ENCODE measurements around the gene PLEKHA8.

PLEKHA8 gene

GRCh38 chr7:30148426-30148825 lies 120.2 kb downstream of the PLEKHA8 start:
- no peak for DNase-seq

DNA sequence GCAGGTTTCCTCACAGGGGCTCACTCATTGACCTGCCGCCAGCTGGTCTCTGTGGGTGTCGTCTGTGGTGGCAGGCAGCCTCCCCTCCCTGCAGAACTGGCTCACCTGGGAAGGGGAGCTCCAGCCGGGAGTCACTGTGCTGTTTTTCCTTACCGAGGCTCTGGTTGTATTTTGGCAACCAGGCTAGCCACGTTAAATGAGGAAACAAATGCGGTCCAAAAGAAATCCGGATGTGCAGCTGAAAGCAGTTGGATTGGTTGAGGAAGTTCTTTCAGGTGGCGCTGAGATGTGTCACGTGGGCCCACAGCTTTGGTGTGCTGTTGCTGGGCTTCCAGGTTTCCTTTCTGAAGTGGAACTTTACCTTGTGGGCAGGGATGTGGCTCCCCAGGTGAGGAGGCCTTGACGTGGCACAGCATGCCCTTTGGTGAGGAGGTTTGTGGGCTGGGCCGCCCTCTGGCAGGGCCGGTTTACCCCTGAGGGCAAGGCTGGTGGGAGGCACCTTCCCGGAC lies 120.8 kb downstream of the PLEKHA8 start:
- no peak for DNase-seq

- no peak for DNase-seq
Measured at GRCh38 chr7:30149640-30150272, 121.5 kb downstream of the PLEKHA8 start.

GRCh38 chr7:30150711-30151110 lies 122.5 kb downstream of the PLEKHA8 start:
- no peak for DNase-seq

GRCh38 chr7:30154111-30154587 lies 125.9 kb downstream of the PLEKHA8 start:
- DNase-seq = no peak

- DNase-seq = no peak
Measured at GRCh38 chr7:30155481-30155880, 127.3 kb downstream of the PLEKHA8 start.

DNA sequence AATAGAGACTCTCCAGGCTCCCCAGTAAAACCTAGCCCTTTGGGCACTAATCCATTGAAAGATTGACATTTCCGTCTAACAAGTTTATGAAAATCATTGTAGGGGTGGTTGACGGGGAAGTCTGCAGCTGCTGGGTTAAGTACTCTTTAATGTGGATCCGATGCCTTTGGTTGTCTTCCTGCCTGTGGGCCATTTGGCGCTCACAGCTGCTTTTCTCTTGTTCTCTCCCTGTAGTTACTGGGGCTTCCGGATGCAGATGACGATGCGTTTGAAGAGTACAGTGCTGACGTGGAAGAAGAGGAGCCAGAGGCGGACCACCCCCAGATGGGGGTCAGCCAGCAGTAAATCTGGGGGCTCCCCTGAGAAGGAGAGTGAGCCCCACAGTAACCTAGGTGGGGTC lies 129.0 kb downstream of the PLEKHA8 start:
- no peak for DNase-seq

DNA sequence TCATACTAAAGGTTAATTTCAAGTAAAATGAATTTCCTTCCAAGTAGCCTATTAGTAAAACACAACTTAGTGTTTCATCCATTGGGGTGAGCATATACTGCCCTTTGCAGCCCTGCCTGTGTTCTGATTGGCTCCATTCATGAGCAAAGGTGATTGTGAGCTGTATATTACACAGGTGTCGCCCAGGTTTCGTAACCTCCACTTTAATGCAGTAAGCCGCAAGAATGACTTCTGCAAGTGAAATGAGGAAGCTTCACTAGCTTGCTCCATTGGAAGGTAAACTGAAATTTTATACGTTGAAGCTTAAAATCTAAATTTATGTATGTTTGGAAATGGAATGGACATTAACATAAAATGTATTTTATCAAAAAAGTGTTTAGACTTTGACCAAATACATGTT lies 131.0 kb downstream of the PLEKHA8 start:
- no peak for DNase-seq

DNA sequence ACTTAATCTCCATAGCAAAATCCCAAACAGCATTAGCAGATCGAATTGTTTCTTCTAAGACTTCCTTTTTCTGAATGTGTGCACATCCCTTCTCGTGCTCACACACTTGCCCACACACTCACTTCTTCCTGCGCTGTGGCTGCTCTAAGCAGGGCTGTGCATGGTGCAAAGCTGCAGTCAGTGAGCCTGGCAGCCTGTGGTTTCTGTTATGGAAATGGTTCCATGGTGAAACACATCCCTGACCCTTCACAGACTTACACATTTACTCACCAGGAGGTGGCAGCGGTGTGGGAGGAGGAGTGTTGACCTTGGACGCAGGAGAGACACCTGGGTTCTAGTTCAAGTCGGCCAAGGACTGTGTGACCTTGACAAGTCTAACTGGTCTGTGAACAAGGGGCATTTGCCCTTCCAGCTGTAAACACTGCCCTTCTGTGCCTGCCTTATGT lies 131.5 kb downstream of the PLEKHA8 start:
- no peak for DNase-seq

DNA sequence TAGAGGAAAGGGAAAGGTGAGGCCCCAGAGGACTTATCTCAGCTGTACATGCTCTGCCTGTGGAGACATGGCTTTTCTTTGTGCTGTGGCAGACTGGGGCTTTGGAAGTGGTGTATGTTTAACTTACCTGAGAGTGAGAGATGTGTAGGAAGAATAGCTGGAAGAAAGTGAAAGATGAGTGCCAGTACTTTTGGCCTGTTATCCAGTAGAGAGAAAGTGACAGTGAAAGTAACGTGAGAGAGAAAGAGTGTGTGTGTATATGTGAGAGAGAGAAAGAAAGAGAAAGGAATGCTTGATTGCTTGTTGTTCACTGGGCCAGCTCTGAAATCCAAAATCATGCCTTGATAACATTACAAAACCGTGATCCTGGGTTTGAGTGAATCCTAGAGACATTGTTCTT lies 132.1 kb downstream of the PLEKHA8 start:
- no peak for DNase-seq

DNA sequence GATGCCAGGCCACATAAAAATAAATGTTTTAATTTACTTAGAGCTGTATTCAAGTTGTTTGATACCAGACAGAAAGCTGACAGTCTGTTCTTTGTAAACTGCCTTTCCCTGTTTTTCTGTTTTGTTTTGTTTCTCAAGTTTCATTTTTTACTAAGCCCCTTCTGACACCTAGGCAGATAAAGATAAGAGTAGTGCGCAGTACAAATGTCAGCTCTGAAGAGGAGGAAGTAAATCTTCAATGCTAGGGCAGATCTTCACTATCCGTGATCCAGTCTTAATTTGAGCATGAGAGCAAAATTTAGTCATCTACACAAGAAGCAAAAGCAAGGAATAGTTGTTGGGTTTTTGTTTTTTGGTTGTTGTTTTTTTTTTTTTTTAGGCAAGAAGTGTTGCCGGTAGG lies 133.9 kb downstream of the PLEKHA8 start:
- no peak for DNase-seq

DNA sequence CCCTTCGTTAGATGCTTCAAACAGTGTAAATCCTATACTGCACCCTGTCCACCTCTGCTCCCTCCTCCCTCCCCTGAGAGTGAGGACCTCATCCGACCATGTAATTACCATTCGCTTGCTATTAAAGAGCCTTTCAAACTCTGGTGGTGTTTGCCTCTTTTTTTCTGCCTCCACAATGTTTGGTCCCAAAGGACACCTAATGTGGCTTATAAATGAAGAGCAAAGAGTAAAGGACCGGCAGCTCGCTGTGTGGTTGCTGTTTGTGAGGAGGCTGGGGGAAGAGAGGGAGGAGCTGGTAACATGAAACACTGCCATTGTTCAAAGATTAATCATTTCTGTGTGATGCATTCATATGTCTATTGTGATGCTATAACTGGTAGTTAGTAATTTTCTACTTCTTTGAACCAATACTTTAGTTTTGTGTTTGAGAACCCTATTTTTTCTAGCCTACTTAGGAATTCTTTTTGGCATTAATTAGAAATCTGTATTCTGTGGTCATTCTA lies 134.5 kb downstream of the PLEKHA8 start:
- no peak for DNase-seq

DNA sequence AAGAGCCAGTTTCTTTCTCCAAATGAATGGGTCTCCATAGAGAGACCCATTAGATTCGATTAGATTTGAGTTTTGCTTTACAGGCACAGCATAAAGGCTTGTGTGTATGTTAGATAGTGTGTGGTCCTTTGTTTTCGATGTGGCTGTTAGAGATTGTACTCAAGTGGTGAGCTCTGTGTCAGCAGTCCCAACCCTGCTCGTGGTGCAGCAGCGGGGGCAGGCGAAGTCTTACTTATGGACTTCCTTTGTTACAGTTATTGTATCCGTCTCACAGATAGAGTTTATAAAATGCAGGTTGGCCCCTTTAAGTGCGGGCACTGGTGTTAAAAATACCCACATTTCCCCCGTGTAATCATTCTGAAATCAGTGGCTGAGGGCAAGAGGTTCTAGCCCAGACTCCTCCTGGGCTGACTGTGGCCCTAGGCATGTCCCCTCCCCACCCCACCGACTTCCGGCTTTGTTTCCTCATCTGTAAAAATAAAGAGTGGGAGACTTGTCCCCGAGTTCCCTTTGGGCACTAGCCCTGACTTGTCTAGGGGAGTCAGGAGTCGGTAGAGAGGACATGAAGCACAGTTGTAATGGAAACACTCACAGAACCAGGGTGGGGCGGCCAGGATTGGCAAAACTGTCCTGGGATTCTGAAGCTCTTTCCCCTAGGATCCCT lies 135.2 kb downstream of the PLEKHA8 start:
- DNase-seq = no peak

DNA sequence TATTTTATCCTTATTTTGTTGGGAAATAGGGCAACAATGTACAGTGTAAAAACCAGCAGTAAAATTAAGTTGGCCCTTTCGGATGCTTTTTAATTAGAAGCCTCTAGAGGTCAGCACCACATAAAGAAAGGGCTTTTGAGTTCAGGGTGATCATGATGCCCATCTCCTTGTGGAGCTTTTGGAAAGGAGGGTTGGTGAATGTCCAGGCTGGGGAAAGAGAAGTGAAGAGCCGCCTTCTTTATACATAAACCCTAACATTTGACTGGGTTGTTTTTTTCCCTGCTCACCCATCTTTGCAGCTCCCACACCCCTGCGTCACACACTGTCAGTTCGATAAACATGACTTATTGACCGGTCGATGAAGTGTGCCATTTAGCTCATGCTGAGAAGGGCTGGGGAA lies 136.4 kb downstream of the PLEKHA8 start:
- DNase-seq = peak; percentile 86

DNA sequence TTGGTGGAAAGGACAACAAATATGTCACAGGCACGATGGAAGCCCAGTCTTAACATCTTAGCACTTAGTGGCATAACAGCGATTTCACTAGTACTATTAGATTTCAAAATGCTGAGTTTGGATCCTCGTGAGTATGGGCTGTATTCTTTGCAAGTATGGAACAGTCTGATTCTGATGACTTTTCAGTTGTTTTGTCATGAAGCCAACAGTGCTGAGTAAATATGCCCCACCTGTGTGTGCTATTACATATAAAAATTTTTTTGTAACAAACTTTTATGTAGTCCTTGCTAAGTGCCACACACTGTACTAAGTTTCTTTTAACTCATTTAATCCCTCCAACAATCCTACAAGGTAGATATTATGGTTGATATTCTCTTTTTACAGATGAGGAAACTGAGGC lies 137.4 kb downstream of the PLEKHA8 start:
- no peak for DNase-seq

- no peak for DNase-seq
Measured at GRCh38 chr7:30166155-30166840, 138.1 kb downstream of the PLEKHA8 start.

DNA sequence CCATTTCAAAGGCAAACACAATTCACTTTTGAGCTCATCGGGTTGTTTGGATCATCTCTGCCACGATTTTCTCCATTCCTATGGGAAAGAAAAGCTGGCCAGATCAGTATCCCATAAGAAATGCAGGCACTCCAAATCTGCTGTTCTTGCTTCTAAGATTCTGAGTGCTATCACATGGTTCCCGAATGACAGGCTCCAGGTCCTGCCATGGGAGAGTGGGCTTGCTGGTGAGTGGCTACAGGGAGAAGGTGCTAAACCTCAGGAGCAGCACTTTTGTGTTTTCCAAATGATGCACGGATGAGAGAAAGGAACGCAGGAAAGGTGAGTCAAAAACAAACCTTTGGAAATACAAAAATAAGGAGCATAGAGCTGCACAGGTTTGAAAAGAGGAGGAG lies 138.6 kb downstream of the PLEKHA8 start:
- no peak for DNase-seq

GRCh38 chr7:30167901-30168300 lies 139.7 kb downstream of the PLEKHA8 start:
- no peak for DNase-seq

DNA sequence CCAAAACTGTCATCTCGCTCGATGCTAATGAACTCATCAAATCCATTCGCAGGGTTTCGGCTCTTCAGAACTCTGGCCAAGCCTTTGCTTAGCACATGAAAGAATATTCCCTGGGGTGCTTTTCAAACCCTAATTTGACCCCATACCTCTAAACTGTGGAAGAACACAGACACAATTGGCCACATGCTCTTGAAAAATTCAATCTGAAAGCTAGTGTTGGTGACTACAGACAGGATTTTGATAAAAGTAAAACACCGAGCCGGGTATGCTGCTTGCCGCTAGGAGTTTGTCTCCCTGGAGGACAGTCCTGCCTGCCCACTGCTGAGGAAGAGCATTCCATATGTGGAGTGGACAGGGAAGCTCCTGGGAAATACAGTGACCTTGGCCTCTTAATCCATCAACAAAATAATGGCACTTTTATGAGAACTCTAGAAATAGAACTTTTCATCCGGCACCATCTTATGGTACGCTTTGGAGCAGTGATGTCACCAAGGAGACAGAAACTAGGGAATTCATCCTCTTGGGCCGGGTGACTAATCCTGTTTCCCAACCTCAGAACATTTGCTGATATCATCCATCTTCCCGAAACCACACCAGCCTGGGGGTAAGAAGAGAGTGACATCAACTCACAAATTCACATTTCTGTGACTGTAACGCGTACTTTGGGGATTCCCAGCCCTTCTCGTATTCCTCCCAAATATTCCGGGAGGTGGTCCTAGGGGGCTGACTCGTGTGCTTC lies 140.8 kb downstream of the PLEKHA8 start:
- DNase-seq = no peak

DNA sequence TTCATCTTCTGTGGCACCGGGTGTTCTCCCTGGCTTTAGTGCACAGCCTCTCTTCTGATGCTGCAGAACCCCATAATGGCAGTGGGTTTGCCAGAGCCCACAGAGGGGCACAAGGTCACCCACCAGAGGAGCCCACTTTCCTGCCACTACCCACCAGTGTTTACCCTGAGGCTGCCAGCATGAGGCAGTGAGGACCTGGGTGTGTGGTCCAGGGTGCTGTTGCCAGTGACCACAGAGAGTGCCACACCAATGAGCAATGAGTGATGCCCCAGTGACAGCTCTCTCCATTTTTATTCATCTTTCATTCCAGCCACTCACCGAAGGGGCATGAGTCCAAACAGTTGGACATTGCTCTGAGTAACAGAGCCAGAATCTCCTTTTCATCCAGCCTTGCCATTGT lies 141.4 kb downstream of the PLEKHA8 start:
- DNase-seq = no peak

- DNase-seq = no peak
Measured at GRCh38 chr7:30170476-30171205, 142.4 kb downstream of the PLEKHA8 start.

DNA sequence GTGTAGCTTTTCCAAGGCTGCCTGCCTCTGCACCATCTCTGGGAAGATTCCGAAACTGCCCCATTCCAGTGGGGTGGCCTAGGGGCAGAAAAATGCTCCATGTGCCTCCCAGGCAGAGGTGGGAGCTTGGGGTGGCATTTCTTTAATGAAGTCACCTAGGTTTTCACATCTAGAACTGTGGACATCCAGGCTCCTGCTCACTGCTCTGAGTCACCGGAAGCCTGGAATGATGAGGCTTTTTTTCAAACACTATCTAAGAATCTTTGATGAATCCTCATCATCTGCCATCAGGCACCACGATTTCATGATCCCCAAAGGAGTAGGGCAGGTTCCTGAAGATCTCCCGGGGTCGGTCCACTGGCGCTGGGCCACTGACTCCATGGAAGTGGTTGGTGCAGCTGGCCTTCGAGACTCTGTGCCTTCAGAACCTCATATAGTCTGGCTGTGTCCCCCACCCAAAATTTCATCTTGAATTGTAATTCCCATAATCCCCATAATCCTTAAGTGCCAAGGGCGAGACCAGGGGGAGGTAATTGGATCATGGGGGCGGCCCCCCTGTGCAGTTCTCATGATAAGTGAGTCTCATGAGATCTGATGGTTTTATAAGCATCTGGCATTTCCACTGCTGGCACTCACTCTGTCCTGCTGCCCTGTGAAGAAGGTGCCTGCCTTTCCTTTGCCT lies 143.7 kb downstream of the PLEKHA8 start:
- peak; percentile 73 for DNase-seq
